Activated naive CD4-positive, alpha-beta T cell treated with anti-CD3 and anti-CD28 coated beads, Interleukin-2, amount 10 ng/mL, durations not matched to agents 7 days and 5 days (primary cell): ENCODE data around the gene SEL1L3.
"Not testable (repeated sequence)": the region's sequence is repeated elsewhere in the genome, so short reads cannot be mapped to it uniquely, and the experiment has no call there.

ENCODE experiments used
- CTCF ChIA-PET: fragments of 350-600 bp; sonication (Branson Sonifier 250); formaldehyde crosslinking; loops from one replicate; lab custom pipeline; 2021; ENCODE audit warnings: antibody characterized with exemption; lab: Charles Lee
- DNase-seq: peaks from one replicate; pipeline ENCODE4 v3.0.0-alpha.2; 2020
- H3K27ac Mint-ChIP-seq: one replicate; pipeline ENCODE4 v1.8.0; 2021; ENCODE audit warnings: mild to moderate bottlenecking, moderate library complexity, mixed read lengths
- H3K27me3 Mint-ChIP-seq: one replicate; pipeline ENCODE4 v1.8.0; 2021; ENCODE audit warnings: mild to moderate bottlenecking, mixed read lengths
- H3K36me3 Mint-ChIP-seq: one replicate; pipeline ENCODE4 v1.8.0; 2021; ENCODE audit warnings: mixed read lengths
- H3K4me1 Mint-ChIP-seq: one replicate; pipeline ENCODE4 v1.8.0; 2021; ENCODE audit warnings: mixed read lengths
- H3K4me3 Mint-ChIP-seq: one replicate; pipeline ENCODE4 v1.8.0; 2021; ENCODE audit warnings: mild to moderate bottlenecking, moderate library complexity, mixed read lengths
- H3K9me3 Mint-ChIP-seq: one replicate; pipeline ENCODE4 v1.8.0; 2021; ENCODE audit warnings: mixed read lengths

Gene SEL1L3

DNA sequence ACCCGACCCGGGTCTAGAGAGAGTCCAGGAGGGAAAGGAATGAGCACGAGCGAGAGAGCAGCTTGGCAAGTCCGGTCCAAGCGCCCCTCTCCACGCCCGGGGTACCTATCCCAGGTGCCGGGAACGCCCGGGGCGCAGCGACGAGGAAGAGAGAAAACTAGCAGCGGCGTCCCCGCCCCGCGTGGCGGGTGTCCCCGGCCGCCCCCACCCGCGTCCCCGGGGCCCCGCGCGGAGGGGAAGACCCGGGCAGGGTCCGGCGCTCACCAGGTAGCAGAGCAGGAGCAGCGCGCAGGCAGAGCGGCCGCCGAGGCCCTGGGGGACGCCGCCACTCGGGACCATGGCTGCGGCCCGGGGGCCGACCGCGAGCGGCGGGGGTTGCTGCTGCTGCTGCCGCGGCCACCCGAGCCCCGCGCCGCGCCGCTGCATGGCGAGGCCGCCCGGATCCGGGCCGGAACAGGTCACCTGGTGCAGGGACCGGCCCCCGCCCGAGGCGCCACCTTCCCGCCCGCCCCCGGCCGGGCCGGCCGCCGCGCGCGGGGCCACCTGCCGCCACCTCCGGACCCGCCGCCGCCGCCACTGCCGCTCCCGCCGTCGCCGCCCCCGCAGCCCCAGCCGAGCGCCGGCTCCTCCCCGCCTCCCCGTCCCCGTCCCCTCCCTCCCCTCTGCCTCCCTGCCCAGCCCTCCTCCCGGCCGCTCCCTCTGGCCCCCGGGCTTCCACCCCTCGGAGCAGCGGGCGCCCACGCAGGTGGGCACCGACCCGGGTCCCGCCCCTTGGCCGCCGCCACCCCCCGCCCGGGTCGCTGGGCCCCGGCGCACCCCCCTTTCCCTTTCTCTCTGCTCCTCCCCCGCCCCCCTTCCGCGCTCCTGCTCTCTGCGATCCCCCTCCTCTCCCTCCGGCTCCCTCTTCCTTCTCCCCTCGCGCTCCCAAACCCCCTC is at the start of gene SEL1L3:
SEL1L3 (minus strand) TSS at position 578 of the 936 bp plus-strand sequence; CDS start at position 426, 152 bp downstream.
- CTCF ChIA-PET: interaction anchor here (1.1 kb wide), 1 partner anchor 21 kb away, joined by 6 read pairs; no protein-coding TSS in a partner anchor
- Mint-ChIP-seq H3K4me3 (peak within 1 kb of the TSS; percentile 98), H3K27me3 (peaks cover 5% of the 10 kb centered on the region), H3K27ac (peak within 1 kb of the TSS; percentile 98), H3K36me3 (peaks cover 12% of the 10 kb centered on the region), H3K9me3 (no peaks in the 10 kb centered on the region), H3K4me1 (peaks cover 46% of the 10 kb centered on the region)
- DNase-seq: peak; percentile 67

DNA sequence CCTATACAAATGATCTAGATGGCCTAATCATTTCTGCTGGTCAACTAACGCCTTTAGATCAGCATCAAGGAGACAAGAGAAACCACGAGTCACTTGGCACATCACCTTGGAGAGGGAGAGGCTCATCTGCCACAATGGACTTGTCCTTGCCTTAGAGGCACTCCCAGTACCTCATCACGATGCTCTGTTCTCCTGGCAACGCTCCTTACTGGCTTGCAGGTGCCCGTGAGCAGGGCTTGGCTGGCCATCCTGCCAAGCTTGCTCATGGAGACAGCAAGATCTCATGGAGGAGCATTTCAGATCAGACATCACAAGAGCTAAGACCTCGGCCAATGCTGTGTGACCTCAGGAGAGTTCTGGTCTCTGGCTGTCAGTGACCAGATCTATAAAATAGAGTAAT is 48.6 kb upstream of the SEL1L3 start:
- peaks cover 22% of the 10 kb centered on the region for H3K27me3 Mint-ChIP-seq

DNA sequence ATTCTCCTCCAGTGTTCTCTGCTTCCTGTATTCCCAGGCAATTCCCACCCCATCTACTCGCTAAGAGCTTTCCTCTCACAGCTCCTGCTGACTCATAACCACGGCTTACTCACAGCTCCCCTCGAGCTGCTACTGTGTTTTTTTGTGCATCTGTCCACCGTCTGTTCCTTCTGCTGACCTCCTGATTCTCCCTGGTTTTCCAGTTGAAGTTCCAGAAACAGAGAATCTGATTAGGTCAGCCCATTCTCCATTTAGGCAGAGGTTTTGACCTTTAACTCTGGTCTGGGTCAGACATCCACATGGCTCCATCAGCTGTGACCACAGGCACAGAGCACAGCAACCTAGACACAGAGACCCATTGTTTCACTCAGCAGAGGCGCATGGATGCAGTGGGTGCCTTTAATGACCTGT is 45.7 kb upstream of the SEL1L3 start:
- Mint-ChIP-seq H3K4me1 (peaks cover 9% of the 10 kb centered on the region), H3K27ac (no peak overlapping the region), H3K9me3 (no peaks in the 10 kb centered on the region), H3K27me3 (peaks cover 22% of the 10 kb centered on the region), H3K36me3 (no peaks in the 10 kb centered on the region), H3K4me3 (no peak overlapping the region)
- CTCF ChIA-PET: no interaction called here
- no peak for DNase-seq

More for the DNA sequence above, 48.6 kb upstream of the SEL1L3 start:
- H3K9me3 Mint-ChIP-seq: no peaks in the 10 kb centered on the region
- peaks cover 28% of the 10 kb centered on the region for H3K4me1 Mint-ChIP-seq
- no peak overlapping the region for H3K27ac Mint-ChIP-seq
- no peak for DNase-seq
- CTCF ChIA-PET: no interaction called here
- no peak overlapping the region for H3K4me3 Mint-ChIP-seq
- H3K36me3 Mint-ChIP-seq: no peaks in the 10 kb centered on the region

DNA sequence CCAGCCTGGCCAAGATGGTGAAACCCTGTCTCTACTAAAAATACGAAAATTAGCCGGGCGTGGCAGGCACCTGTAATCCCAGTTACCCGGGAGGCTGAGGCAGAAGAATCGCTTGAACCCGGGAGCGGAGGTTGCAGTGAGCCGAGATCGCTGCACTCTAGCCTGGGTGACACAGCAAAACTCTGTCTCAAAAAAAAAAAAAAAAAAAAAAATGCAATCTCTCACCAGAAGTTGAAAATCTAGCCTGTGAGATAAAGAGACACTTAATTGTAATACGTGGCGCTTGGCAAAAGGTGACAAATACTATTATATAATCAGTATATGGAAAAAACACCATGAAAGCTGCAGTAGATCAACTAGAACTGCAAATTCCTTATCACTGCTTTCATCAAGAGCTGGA is 43.3 kb upstream of the SEL1L3 start:
- CTCF ChIA-PET, H3K4me1 Mint-ChIP-seq, H3K27ac Mint-ChIP-seq, DNase-seq, H3K4me3 Mint-ChIP-seq, H3K9me3 Mint-ChIP-seq, H3K27me3 Mint-ChIP-seq, H3K36me3 Mint-ChIP-seq: not testable (repeated sequence)

DNA sequence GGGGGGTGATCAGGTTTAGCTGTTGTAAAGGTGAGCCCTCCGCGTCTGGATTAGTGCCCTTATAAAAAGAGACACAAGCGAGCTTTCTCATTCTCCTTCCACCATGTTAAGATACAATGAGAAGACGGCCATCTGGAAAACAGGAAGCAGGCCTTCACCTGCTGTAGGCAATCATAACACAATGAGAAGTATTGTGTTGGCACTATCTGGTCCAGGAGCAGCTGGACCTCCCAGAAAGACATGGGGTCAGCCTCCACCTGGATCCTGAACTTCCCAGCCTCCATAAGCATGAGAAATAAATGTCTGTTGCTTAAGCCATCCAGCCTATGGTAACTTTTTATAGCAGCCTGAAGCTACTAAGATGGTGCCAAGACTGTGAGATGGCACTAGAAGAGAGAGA is 42.6 kb upstream of the SEL1L3 start:
- CTCF ChIA-PET: no interaction called here
- H3K27me3 Mint-ChIP-seq: peaks cover 10% of the 10 kb centered on the region
- H3K4me3 Mint-ChIP-seq: no peak overlapping the region
- no peak overlapping the region for H3K27ac Mint-ChIP-seq
- H3K9me3 Mint-ChIP-seq: no peaks in the 10 kb centered on the region
- no peak for DNase-seq
- H3K36me3 Mint-ChIP-seq: no peaks in the 10 kb centered on the region
- no peaks in the 10 kb centered on the region for H3K4me1 Mint-ChIP-seq

DNA sequence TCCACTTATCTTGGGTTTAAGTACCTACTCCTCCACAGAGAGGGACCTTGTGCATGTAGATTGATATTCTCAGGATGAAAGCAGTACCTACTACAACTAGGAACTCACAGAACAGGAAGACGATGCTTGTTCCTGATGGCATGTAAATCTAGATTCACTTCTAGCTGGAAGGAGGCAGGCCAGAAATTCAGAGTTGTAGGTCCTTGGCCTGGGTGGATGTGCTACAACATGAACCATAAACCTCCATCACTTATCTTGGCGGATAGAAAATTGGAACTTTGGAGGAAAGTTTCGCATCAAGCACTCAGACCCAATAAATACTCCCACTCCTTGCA is 41.9 kb upstream of the SEL1L3 start:
- no peak overlapping the region for H3K27ac Mint-ChIP-seq
- no peaks in the 10 kb centered on the region for H3K9me3 Mint-ChIP-seq
- no peaks in the 10 kb centered on the region for H3K36me3 Mint-ChIP-seq
- H3K4me1 Mint-ChIP-seq: no peaks in the 10 kb centered on the region
- H3K27me3 Mint-ChIP-seq: peaks cover 10% of the 10 kb centered on the region
- H3K4me3 Mint-ChIP-seq: no peak overlapping the region
- CTCF ChIA-PET: no interaction called here
- no peak for DNase-seq

DNA sequence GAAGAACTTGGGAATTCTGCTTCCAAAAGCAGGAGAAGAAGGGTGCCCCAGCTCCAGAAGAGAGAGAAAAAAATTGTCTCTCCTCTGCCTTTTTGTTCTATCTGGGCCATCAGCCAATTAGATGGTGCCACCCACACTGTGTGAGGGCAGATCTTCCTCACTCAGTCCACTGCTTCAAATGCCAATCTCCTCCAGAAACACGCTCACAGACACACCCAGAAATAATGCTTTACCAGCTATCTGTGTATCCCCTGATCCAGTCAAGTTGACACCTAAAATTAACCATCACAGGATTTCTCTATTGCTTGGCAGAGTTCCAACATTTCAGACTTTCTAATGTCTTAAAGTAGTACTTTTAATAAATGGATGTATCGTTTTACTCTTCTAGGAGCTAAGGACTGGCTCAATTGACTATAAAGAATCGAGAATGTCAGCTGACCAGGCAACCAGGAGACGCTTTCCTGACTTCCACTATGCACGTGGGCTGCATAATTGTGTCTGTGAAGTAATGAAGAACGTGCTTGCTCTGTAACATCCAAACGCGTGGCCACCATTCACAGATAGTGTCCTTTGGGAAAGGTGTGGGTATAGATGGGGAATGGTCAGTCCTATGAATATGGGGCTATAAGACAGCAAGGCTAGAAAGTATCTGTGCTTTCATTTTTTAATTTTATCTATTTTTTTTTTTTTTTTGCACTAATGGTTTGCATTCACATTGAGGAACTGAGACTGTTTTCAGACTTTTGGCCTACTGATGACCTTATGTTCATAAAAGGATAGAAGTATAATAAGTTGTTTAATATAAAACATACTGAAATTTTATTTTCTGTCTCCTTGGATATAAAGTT is 41.3 kb upstream of the SEL1L3 start:
- H3K4me3 Mint-ChIP-seq: no peak overlapping the region
- CTCF ChIA-PET: no interaction called here

DNA sequence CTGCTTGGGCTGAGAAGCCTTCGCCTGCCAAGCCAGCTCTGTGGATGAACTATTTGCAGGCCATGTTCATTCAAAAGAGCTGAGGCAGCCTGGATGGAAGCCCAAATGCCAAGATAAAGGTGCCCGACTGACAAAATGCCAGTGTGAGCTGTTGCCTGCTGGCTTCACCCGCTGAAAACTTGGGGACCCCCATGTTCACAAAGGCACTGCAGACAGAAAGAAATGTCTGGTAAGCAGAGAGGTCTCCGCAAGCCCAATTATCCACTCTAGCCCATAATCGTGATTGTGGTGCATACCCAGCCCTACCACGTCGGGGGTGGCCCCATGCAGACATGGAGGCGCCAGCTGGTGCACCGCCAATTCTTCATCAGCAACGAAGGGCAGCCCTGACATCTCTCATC is 38.2 kb upstream of the SEL1L3 start:
- DNase-seq: no peak
- Mint-ChIP-seq H3K27ac (no peak overlapping the region), H3K4me3 (no peak overlapping the region), H3K36me3 (no peaks in the 10 kb centered on the region), H3K4me1 (no peaks in the 10 kb centered on the region), H3K9me3 (no peaks in the 10 kb centered on the region), H3K27me3 (no peaks in the 10 kb centered on the region)
- CTCF ChIA-PET: interaction anchor here (1.1 kb wide), 1 partner anchor 9 kb away, joined by 3 read pairs; no protein-coding TSS in a partner anchor

More for the DNA sequence above, 41.3 kb upstream of the SEL1L3 start:
- DNase-seq: no peak
- no peaks in the 10 kb centered on the region for H3K4me1 Mint-ChIP-seq
- H3K9me3 Mint-ChIP-seq: no peaks in the 10 kb centered on the region
- H3K27ac Mint-ChIP-seq: no peak overlapping the region
- no peaks in the 10 kb centered on the region for H3K36me3 Mint-ChIP-seq
- H3K27me3 Mint-ChIP-seq: peaks cover 10% of the 10 kb centered on the region

DNA sequence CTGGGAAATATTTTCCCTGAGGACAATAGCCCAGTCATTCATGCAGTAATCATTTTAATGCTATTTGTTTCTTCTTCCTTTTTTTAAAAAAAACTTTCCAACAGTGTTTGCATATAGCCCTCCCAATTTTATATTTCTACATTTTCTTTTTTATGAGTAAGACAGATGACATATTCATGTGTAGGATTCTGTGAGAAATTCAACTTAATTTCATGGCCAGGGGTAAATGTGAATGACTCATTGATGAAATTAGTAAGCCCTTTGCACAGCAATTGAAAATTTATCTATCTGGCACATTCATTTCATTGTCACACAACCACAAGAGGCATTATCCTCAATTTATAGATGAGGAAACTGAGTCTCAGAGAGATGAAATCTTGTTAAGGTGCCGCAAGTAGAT is 37.5 kb upstream of the SEL1L3 start:
- CTCF ChIA-PET: interaction anchor here (1.1 kb wide), 1 partner anchor 10 kb away, joined by 3 read pairs; no protein-coding TSS in a partner anchor

DNA sequence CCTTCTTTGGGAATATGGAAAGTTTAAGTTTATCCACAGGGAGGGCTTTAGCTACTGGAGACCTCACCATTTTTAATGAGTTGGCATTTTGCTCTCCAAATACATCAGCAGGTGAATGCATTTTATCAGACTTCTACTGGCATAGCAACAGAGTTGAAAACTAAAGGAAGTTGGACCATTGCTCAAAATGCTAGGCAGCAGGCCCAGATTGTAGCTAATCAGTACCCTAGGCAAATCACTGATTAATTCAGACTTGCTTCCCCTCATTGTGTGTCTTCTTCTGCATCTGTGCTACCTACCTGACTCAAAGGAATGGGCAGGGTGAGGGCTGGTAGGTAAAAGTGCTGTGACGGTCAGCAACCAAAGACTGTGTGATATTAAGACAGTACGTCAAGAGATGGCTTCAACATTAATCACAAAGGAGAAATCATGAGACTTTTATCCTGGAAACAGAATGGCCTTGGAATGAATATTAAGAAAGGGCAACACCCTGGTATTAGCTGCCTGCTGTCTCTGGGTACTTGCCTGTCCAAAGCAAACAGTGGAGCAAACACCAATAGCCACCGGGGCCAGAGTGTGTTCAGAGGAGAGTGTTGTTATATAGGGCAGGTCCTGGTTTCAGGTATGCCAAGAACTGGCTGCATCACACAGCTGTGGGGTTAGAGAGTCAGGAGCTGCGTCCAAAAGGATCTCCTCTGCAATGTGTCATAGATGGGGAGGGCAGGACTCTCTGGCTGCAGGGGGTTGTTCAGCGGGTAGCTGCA is 34.2 kb upstream of the SEL1L3 start:
- Mint-ChIP-seq H3K36me3 (no peaks in the 10 kb centered on the region), H3K4me1 (no peaks in the 10 kb centered on the region), H3K27me3 (no peaks in the 10 kb centered on the region), H3K9me3 (no peaks in the 10 kb centered on the region), H3K4me3 (no peak overlapping the region), H3K27ac (no peak overlapping the region)
- CTCF ChIA-PET: no interaction called here
- DNase-seq: no peak

More for the DNA sequence above, 37.5 kb upstream of the SEL1L3 start:
- H3K9me3 Mint-ChIP-seq: no peaks in the 10 kb centered on the region
- H3K4me1 Mint-ChIP-seq: no peaks in the 10 kb centered on the region
- H3K27me3 Mint-ChIP-seq: no peaks in the 10 kb centered on the region
- no peak overlapping the region for H3K4me3 Mint-ChIP-seq
- no peak for DNase-seq
- H3K27ac Mint-ChIP-seq: no peak overlapping the region
- H3K36me3 Mint-ChIP-seq: no peaks in the 10 kb centered on the region

DNA sequence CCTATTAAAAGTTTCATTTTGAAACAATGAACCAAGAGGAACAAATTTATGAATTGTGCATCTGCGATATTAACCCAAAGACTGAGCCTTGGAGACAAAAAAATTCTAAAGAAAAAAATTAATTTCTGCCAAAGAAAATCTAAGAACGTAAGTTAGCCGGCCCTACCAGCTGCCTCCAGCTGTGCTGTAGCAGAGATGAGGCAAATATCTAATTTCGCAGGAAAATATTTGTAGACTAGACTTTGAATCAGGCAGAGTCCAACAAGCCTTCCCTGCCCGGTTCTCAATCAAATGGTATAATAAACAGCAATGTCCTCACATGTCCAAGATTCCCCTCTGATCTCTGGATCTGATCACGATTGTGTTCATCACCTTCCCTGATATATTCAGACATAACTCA is 30.0 kb upstream of the SEL1L3 start:
- Mint-ChIP-seq H3K9me3 (no peaks in the 10 kb centered on the region), H3K27ac (no peak overlapping the region), H3K27me3 (peaks cover 4% of the 10 kb centered on the region), H3K36me3 (no peaks in the 10 kb centered on the region), H3K4me1 (no peaks in the 10 kb centered on the region), H3K4me3 (no peak overlapping the region)
- DNase-seq: no peak
- CTCF ChIA-PET: interaction anchor here (1.6 kb wide), 1 partner anchor 21 kb away, joined by 3 read pairs; the partner anchor contains the start of gene SMIM20

DNA sequence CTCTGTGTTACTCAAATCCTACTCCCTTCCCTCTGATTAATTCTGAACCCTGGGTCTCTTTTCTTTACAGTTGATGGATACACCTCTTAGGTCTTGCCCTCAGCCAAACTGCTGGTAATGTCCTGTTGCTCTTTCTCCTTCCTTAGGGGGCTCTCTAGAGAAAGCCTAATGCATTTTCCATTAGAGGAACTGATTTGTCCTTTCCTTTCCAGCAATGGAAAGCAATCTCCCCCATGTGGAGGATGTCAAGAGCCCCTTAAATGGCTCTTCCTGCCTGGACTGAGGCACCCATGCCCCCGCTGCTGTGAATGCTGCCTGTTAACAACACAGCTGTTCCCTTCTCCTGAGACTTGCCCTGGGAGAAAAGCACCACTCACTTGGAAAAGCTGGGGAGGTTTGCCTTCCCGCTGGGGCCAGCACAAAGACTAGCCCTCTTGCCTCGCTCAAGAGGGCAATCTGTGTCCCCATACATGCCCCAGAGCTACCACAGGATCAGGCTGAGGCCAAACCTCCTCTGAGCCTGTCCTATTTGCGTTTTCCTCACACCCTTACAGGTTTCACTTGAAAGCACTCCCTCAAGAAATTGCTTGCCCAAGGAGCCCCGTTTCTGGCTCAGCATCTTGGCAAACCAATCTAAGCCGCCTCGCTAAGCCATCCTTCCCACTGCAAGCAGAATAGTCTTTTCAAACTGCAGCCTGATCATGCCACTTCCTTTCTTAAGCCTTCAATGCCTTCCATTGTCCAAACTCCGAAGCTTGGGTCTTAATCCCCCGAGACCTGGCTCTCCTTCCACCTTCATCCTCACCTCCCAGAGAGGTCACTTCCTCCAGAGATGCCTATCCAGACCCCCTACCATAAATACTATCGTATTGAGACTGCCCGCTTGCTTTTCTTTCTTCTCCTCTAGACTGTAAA is 28.0 kb upstream of the SEL1L3 start:
- no peak for DNase-seq
- no peak overlapping the region for H3K27ac Mint-ChIP-seq
- no peak overlapping the region for H3K4me3 Mint-ChIP-seq
- no peaks in the 10 kb centered on the region for H3K9me3 Mint-ChIP-seq
- H3K27me3 Mint-ChIP-seq: peaks cover 8% of the 10 kb centered on the region
- H3K4me1 Mint-ChIP-seq: no peaks in the 10 kb centered on the region
- CTCF ChIA-PET: no interaction called here
- H3K36me3 Mint-ChIP-seq: no peaks in the 10 kb centered on the region
